ENCODE measurements around the gene SND1. TPM values are rescaled to one million over a fixed set of nuclear protein-coding genes. Genes with fewer than 3 reads are reported as not detected.

The SND1 gene
- total and polyA plus RNA-seq, 10 of the 15 experiments (the other 5 are each of a cell fraction or from before 2014, with no cell fraction given) = 52.4 to 270 (median 146) TPM

GRCh38 chr7:127751490-127752448, 99.8 kb downstream of the SND1 start:
- DNase-seq (ENCODE audit: low read depth, low spot score) (no peak), FAIRE-seq (no peak), ATAC-seq (peak; percentile 17; the same call in 1 of the 3 replicates)
- no peak overlapping the region for H3K4me3 ChIP-seq
- H3K79me2 ChIP-seq (ENCODE audit: control insufficient read depth, insufficient read depth, low read length) = peaks cover 57% of the 10 kb centered on the region
- TF ChIP-seq ETV6 (conservative IDR thresholded peaks at IDR 0.05 in 1 of 2, IDR thresholded peaks at IDR 0.05 in 1 of 2; ENCODE audit: borderline replicate concordance in 1 of 2, low read depth in 1 of 2) = no peak
- TF ChIP-seq CBX3 (IDR thresholded peaks at IDR 0.05; ENCODE audit: borderline replicate concordance, low read depth) = no peak
- no peak for TF ChIP-seq NFIC (IDR thresholded peaks at IDR 0.05; ENCODE audit: low read depth, low read length)
- TF ChIP-seq ZSCAN29 (IDR thresholded peaks at IDR 0.05) = no peak
- no peak for TF ChIP-seq NR2F1 (conservative IDR thresholded peaks at IDR 0.05)
- no peak for TF ChIP-seq MTA2 (IDR thresholded peaks at IDR 0.05; ENCODE audit: low read depth)
- no peak for TF ChIP-seq FOXM1 (IDR thresholded peaks at IDR 0.05; ENCODE audit: low read depth, low read length)
- no peak for TF ChIP-seq RB1 (IDR thresholded peaks at IDR 0.05; ENCODE audit: borderline replicate concordance)
- no peak for TF ChIP-seq USF2 (IDR thresholded peaks at IDR 0.05; ENCODE audit: borderline replicate concordance, low read depth, low read length)
- BruUV-seq (replicated peaks) = no TSS peak
- H3K27ac ChIP-seq (ENCODE audit: control insufficient read depth, insufficient read depth) = no peak overlapping the region
- H3K27me3 ChIP-seq (replicated peaks in 1 of 2; ENCODE audit: control insufficient read depth in 2 of 2, insufficient read depth in 2 of 2, low read length in 1 of 2) = no peaks in the 10 kb centered on the region
- H3K9ac ChIP-seq (ENCODE audit: control insufficient read depth, insufficient read depth, low read length) = no peak overlapping the region
- intact Hi-C loops (cut with micrococcal nuclease; ENCODE audit: unreplicated experiment) = no loop called here
- CTCF ChIA-PET = interaction anchor here (0.7 to 1.5 kb wide), 4 partner anchors 10 to 133 kb away, joined by 3 read pairs; no protein-coding TSS in a partner anchor
- no peaks in the 10 kb centered on the region for H3K4me1 ChIP-seq (ENCODE audit: control insufficient read depth, insufficient read depth, low read length)
- peaks cover 7% of the 10 kb centered on the region; the same call in 1 of the 2 replicates for H4K20me1 ChIP-seq (ENCODE audit: control insufficient read depth, insufficient read depth)
- RAD21 ChIA-PET (ENCODE audit: unreplicated experiment) = no interaction called here
- no peaks in the 10 kb centered on the region for H3K9me3 ChIP-seq (replicated peaks; ENCODE audit: control insufficient read depth, insufficient read depth, low read length)
- in situ Hi-C loops (cut with MboI) = no loop called here
- 96% methylated on average over 12 of the region's 12 CpGs for WGBS (ENCODE audit: insufficient coverage, insufficient replicate concordance, low lambda C conversion rate, missing lambda C conversion rate)
- H3K36me3 ChIP-seq (ENCODE audit: control insufficient read depth in 2 of 2, insufficient read depth in 2 of 2, low read length in 1 of 2) = peaks cover 3 to 7% of the 10 kb centered on the region in 2 experiments
- POLR2A ChIA-PET = interaction anchor here (0.6 kb wide), 1 partner anchor 701 kb away, joined by 3 read pairs; no protein-coding TSS in a partner anchor
- no peak overlapping the region for H3K4me2 ChIP-seq (ENCODE audit: control insufficient read depth, insufficient read depth)
- SMC1A ChIA-PET (ENCODE audit: uncharacterized antibody, unreplicated experiment) = interaction anchor here (1.0 to 1.6 kb wide), 3 partner anchors 12 to 285 kb away, joined by 3 read pairs; no protein-coding TSS in a partner anchor
- no peak overlapping the region for H2AFZ ChIP-seq (ENCODE audit: control insufficient read depth, low read depth, low read length)

All from GM12878 (cell line).